ENCODE data around the gene REPS1.

DNA sequence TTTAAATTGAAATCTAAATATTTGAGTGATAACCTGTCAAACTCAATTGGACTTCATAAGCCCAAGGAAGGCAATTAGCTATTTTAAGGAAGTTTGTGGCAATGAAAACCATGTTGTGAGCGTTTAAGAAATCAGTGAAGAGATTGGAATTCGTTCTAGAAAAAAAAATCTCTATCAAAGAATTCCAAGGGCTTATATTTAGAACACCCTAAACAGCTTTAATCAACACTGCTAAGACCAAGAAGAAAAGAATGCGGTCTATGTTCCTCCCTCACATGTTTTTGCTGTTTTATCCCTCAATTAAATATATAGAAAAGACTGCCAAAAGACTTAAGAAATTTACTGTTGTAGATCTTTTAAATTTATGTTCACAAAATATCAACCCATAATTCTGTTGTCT, 23.9 kb upstream of the REPS1 start:
- TF ChIP-seq, protein P1, sequence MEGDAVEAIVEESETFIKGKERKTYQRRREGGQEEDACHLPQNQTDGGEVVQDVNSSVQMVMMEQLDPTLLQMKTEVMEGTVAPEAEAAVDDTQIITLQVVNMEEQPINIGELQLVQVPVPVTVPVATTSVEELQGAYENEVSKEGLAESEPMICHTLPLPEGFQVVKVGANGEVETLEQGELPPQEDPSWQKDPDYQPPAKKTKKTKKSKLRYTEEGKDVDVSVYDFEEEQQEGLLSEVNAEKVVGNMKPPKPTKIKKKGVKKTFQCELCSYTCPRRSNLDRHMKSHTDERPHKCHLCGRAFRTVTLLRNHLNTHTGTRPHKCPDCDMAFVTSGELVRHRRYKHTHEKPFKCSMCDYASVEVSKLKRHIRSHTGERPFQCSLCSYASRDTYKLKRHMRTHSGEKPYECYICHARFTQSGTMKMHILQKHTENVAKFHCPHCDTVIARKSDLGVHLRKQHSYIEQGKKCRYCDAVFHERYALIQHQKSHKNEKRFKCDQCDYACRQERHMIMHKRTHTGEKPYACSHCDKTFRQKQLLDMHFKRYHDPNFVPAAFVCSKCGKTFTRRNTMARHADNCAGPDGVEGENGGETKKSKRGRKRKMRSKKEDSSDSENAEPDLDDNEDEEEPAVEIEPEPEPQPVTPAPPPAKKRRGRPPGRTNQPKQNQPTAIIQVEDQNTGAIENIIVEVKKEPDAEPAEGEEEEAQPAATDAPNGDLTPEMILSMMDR (conservative IDR thresholded peaks at IDR 0.05; ENCODE audit: low read depth, low read length) = no peak
- no peak for TF ChIP-seq EZH2 (IDR thresholded peaks at IDR 0.05; ENCODE audit: borderline replicate concordance, low read depth, low read length, poor library complexity, severe bottlenecking)
